22Rv1 (cell line): ENCODE results near the gene ZNF524.

Experiments
- CTCF ChIP-seq: fragments of 450-650 bp; IDR thresholded peaks from 2 replicates; pipeline ENCODE4 v1.5.1; 2017; ENCODE audit warnings: mild to moderate bottlenecking
- ZFX ChIP-seq: fragments of 450-650 bp; IDR thresholded peaks from 2 replicates; pipeline ENCODE4 v1.6.1; 2017; ENCODE audit warnings: antibody characterized with exemption, borderline replicate concordance

DNA sequence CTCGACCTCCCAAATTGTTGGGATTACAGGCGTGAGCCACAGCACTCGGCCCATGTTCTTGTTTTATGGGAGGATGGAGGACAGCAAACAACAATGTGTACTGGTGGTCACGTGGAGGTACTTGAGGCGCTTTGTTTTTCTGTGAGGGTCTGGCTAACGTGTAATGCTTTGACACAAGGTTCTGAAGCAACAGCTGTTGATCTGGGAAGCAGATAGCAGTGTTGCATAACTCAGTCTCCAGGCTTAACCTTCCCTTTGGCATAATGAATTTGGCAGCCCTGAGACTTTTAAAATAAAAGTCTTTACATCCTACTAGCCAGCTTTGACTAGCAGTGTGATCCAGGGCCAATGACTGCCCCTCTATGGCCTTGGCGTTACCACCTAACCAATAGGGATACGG is 33.8 kb downstream of the ZNF524 start:
- TF ChIP-seq CTCF (no peak), ZFX (no peak)
